ENCODE data around the gene ZBED2.

Gene ZBED2

DNA sequence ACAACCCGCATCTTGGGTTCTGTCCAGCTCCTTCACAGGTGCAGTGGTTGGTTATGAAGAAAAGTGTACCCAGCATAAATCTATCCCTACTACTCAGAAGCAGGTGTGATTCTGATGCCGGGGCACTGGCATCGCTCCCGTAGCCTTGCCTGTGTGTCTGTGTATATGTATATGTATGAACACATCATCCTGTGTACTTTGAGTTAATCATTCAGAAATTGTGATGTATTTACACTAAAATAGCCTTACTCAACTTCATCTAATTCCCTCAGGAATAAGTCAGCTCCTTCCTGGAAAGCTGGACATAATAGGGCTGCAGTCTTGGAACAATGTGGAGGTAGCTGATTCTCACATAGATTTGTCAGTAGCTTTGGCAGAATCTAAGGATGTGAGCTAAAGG, 6.7 kb upstream of the ZBED2 start:
- DNase-seq: no peak

DNA sequence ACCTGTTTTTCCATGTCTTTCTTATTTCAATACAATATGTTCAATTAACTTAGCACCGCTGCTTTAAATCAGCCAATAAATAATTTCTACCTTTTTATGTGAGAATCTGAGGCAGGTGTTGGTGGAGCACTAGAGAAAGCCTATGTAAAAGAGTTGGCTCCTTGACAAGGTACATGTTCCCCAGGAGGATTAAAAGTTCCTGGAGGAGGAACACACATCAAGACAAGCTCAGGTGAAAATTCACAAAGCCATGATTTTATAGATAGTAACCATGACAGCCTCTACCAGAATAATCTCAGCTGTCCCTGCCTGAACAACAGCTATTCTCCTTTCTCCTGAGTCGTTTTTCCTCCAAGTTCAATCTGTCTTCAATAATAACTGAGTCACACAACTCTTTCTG, 3.4 kb upstream of the ZBED2 start:
- no peak for DNase-seq

DNA sequence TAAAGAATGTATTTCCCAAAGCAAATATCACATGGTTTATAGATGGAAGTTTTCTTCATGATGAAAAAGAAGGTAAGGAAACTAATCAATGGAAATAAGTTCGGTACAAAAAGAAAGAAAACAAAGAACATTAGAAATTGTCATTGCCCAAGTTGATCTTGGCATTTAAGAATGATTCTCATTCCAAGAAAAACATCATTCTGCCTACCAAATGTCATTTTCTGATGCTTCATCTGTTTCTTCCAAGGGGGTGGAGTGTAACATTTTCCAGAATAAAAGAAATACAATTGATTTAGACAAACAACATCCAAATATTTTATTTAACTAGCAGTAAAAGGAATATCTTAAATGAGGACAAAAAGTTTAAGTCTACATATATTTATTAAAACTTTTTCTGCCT, 3.0 kb upstream of the ZBED2 start:
- DNase-seq: no peak

DNA sequence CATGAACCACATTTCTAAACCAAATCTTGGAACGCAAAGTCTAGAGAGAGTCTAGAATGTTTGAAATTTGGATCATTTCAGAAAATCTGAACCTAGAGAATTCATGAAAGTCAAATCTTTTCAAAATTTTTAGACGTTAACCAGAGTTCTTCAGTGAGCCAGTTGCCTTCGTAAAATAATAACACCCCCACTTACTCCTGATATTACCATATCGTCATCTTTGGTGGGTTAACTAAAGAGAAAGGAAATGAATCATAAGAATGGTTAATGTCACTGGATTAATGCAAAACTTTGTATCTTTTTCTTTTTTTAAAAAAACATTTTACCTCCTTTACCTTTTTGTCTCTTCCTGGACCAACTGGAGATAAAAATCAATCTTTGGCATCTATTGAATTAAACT, 1.2 kb upstream of the ZBED2 start:
- DNase-seq: no peak

DNA sequence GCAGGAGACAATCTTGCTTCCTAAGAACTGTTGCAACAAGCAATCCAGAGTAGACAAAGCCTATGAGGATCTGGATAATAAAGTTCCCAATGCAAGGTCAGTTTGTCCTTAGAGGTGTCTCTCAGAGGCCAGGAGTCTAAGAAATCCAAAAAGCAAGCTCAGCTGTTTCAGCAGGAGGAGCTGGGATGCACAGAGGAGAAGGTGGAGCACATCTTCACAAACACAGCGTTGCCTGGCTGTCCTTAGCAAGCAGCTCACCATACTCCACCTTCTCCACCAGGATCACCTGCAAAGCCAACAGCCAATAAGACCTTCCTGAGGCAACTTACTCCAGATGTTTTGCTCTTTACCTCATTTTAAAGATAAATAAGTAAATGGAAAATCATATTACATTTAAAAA, 365 bp downstream of the ZBED2 start:
- DNase-seq: no peak

DNA sequence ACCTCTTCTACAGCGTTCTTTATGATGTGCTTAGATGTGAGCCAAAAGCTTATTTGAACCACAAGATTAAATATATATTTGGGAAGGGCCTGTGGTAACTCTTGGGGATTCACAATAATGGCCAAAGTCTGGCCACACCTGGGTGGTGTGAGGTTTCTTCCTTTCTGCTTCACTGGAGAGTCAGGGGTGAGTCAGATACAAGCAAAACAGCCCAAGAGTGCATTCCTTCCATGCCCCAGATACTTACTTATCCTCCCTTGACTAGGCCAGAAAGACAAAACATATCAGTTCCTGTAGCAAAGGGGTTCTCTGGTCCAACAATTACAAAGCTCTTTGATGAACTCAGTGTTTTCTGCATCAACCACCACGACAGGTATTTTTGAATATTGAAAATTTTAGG, 941 bp downstream of the ZBED2 start:
- no peak for DNase-seq

DNA sequence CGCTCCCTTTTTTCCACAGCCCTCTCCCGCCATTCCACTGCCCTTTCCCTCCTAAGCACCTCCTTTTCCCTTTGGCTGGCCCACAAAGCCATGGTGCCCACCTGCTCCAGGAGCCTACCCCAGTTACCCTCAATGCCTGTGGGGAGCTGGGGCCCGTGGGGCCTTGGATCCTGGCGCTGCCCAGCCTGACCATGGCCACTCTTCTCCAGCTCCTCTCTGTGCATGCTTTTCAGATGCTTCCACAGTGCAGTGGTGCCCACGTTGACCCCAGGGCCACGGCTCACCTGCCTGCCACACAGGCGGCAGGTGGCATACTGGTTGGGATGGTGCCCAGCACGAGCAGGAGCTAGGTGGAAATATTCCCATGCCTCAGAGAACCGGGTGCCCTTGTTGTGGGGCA, 1.5 kb downstream of the ZBED2 start:
- DNase-seq: no peak

DNA sequence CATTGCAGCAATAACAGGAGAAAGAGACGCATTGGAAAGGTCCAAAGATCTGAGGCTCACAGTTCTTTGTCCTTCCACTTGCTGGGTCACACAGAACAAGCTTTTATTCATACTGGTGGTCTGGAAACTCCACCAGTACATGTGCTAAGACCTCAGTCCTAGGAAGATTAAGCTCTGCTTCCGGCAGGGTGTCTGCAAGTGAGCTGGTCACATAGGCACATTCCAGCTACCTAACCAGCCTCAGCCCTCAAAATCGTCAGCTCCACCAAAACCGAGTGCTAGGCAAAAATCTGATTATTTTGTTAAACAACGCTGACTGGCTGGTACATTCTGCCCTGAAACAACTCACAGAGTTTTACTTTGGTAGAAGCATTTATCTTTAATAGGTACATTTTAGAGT, 2.2 kb downstream of the ZBED2 start:
- DNase-seq: no peak

DNA sequence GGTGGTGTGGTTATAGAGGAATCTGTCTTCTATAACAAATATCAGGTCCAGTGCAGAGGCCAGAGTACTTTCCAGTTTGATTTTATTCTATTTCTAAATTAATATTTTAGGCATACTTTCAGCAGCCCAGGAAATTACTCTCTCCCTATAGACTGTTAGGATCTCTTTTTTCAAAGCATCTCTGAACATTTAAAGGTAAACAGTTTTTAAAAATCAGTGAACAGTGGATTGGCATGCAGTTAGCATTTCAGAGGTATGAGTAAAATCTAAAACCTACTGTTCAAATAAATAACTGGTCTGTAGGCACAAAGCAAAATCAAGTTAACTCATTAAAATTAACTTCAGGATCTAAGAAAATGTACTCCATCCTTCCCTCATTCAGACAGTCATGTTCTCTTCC, 3.0 kb downstream of the ZBED2 start:
- DNase-seq: no peak

DNA sequence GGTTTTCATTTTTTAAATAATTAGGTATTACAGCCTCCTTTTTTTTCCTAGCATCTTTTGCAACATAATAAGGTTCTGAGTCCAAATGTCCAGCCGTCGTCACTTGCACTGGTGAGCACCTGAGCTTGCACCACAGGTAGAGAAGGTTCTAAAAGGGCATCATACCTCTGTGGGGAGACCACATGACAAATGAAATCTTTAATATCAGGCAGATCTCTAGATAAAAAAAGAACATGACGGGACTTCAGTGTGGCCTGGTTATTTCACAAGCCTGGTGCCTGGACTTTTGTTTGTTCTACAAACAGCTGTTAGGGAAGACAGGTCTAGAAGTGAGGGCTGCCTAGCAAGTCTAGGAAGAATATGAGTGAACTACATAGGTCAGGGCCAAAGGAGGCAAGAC, 3.6 kb downstream of the ZBED2 start:
- DNase-seq: no peak

DNA sequence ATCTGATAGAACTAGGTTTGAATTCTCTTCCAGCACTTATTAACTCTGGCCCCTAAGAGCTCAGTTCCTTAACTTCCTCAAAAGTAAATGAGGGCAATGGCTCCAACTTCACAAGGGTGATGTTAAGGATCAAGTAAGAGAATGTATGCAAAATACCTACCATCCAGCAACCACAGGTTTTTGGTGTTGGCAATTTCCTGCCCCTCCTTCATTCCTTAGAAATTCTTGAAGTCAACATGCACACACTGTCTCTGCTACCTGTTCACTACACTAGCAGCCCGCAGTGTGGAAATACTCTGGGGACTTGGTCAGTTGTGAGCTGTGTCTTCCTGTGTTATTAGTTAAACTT, 5.0 kb downstream of the ZBED2 start:
- no peak for DNase-seq

DNA sequence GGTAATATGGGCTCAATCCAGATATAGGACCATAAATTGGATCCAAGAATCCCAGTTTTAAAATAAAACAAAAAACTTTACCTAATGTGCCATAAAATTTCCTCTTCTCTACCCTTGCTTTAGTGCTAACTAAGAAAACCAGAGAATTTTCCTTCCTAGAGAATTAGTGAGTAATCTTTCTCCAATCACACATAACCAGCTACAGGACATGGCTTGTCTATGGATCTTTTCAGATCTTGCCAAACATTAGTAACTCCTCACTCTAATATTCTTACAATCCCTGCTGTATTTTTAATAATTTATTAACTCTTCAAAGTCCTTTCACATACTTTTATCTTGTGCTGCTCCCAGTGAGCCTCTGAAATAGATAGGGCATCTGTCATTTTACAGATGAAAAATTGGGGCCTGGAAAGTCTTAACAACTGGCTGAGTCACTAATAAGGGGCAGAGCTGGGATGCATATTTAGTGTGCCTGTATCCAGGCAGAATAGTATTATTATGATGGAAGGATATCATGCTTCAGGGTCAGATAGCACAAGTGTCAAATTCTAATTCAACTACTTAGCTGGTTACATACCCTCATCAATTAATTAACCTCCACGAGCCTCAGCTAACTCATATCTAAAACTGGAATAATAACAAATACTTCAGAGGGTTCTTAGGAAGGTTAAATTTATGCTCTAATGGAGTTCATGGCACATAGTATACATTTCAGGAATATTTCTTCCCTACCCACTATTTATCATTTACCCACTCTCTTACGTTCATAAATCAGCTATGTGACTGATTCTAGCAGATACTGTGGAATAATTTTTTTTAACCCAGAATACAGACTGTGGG, 5.6 kb downstream of the ZBED2 start:
- no peak for DNase-seq

DNA sequence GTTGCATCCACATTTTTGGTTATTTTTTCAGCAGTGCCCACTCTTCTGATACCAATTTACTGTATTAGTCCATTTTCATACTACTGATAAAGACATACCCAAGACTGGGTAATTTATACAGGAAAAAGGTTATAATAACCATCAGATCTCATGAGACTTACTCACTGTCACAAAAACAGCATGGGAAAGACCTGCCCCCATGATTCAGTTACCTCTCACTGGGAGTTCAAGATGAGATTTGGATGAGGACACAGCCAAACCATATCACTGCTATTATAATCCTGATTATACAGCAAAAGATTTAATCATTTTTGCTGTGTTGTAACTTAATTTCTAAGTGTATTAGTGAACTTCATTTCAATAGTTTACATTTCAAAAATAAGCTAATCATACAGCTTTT, 6.6 kb downstream of the ZBED2 start:
- no peak for DNase-seq

DNA sequence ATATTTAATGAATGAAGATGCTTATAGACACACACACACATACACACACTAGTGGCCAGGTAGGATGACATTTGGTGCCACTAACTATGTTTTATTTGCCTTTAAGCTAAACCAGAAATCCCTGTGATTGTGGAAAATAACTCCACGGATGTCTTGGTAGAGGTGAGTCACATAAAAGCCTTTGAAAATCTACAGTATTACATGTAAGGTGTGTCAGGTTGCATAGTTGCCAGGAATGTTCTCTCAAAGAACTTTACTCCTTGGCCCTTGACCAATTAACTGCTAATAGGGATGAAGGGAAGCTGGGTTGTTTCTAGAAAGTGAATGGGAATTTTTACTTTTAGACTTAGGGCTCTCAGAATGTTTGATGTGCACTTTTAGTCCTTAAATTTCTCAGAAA, 9.9 kb downstream of the ZBED2 start:
- DNase-seq: no peak

DNA sequence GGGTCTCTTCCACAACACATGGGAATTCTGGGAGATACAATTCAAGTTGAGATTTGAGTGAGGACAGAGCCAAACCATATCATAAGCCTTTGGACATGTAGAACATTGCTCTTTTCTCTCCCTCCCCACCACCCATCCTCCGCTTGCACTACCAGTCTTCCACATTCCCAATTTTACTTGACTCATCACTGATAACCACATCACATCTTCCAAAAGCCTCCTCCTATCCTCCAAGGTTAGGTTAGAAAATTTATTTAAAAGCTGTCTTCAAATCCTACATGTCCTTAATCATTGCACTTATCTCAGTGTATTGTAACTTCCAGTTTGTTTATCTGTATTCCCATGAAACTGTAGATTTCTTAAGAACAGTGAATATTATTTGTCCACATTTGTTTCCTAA, 10.4 kb downstream of the ZBED2 start:
- no peak for DNase-seq

DNA sequence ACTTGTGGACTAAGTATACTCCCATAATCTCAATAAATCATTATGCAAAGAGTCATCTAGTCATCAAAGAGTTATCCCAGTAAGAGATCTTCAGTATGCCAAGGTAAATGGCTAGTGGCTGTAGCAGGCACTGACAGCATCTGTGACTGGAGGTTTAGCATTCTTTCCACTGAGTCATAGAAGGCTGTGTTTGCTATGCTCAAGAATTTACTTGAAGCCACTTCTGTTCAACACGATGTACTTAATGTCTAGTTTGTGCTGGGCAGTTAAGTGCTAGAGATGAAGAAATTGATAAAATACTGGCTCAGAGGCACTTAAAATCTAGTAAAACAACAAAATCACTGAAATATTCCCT, 13.0 kb downstream of the ZBED2 start:
- no peak for DNase-seq

DNA sequence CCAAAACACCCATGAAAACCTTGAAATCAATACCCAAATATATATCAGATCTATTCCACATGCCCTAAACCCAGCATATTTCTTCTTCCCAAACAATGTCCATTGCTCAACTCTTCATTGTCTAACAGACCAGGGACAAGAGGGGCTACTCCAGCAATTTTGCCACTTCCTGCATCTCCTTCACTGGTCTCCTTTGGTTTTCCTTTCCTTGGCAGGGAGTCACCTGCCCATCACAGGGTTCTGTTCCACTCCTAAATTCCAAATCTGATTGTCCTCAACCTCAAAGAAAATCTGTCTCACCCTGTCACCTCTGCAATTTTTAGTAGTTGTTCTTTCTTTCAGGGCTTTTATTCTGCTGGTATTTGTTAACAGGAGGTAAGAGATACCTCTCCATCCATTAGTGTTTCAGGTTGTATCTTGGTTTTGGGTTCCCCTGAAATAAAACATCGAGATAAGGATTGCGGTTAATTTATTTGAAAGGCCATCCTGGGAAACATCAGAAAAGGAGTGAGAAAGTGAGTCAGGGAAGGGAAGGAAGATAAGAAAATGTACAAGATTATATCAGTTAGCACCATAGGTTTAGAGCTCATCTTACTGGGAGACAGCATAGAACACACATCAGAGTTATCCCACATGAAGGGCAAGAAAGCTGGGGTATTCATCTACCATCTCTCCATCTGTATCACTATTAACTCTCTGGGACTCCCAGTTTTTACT, 13.6 kb downstream of the ZBED2 start:
- DNase-seq: no peak

DNA sequence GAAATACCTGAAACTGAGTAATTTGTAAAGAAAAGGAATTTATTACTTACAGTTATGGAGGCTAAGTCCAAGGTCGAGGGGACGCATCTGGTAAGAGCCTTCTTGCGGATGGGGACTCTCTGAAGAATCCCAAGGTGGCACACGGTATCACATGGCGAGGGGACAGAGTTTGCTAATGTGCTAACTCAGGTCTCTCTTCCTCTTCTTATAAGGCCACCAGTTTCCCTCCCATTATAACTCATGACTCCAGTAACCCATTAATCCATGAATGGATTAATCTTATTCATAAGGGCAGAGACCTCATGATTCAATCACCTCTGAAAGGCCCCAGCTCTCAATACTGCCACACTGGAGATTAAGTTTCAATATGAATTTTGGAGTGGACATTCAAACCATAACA, 15.7 kb downstream of the ZBED2 start:
- DNase-seq: no peak

DNA sequence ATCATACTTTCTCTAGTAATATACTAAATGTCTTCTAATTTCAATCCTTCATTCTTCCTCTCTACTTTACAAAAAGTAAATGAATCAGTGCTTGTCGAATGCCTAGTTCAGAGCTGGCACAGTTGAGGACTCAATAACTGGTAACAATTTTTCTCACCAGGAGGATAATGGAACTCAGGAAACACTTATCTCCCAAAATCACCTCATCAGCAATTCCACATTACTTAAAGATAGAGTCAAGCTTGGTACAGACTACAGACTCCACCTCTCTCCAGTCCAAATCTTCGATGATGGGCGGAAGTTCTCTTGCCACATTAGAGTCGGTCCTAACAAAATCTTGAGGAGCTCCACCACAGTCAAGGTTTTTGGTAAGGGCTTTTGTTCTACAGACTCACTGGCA, 16.3 kb downstream of the ZBED2 start:
- no peak for DNase-seq

DNA sequence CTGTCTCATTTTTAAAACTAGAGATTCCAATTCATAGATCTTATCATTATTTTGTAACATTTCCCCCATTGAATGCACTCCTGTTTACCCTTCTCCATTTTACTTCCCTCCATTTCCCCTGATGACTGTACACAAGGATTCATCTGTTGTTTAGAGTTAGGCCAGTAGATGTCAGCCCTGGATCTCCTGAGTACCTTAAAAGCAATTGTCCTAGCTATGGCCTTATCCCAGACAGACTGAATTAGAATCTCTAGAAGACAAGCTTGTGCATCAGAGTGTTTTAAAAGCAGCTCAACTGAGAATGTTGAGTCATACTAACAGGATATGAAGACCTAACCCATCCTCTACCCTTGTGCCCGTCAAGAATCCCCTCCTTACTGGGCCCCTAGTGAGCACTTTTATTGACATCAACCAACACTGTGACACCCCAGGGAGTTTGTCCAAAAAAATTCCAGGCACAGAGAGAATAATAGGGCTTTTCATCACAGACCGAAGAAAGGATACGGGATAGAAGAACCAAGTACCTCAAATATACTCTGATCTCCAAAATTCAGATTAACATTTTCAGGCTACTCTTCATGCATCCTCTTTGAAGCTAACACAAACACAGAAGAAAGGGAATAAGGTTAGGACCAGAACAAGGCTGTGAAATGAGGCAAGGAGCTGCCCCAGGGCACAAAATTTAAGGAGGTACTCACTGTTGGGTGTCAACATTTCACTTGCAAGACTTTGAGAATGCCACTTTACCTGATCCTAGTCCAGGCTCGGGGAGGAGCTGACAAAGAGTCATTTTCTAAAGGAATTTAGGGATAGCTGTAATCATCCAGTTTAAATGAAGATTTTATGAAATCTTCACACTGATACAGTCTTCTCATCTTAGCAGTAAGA, 17.1 kb downstream of the ZBED2 start:
- peak in 1 of 2 donors; percentile 50 for DNase-seq

DNA sequence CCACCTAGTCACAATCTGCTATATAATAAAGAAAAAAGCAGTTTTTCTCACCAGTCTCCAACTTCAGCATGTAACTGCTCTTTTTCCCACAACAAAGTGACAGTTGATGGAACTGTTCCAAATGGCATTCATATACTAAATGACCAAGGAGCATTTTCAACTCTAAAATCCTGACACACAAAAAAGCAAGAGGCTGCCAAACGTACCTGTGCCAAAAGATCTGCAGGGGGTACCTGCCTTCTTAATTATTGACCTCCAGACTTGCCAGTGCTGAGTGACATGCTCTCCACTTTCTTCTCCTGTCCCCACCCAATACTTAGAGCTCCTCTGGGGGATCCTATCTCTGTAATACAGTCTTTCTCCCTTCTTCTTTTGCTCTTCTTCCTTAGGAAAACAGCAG, 18.0 kb downstream of the ZBED2 start:
- no peak for DNase-seq

DNA sequence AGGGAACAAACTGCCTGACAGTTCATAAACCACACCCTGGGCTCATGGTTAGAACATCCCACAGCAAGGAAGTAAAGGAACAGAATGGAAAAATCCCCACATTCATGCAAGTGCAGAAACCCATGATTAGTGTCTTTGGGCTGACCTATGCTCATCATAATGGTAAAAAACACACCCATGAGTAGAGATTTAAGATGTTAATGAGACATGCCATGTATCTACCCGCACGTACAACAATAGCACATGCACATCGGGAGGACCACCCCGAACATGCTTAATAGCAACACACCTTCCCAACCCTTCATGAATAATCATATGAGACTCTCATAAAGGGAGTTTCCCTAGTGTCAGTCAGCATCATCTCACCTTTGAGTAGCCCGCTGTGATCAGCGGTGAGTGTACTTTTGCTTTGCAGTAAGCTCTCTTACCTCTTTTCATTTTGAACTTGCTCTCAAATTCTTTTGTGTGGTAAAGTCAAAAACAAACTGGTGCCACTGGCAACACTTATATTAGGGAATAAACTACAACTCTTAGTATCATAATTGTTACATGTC, 23.2 kb downstream of the ZBED2 start:
- DNase-seq: peak in 1 of 2 donors; percentile 41

DNA sequence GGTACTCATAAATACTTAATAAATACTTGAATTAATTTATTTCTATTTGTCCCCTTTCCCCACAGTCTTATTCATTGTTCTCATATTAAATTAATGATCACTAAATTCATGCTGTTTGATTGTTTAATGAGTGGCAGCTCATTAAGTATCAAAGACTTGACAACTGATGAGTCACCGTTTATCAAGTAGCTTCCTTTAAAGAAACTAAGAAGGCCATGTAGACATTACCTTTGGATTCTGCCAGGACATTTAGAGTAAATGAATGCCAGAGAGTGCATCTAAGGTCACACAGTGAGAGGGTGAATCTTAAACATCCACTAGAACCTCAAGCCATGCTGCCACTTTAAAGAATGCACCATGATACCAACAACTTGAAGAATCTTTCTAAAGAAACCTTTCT, 23.9 kb downstream of the ZBED2 start:
- DNase-seq: no peak

All from CD4-positive, alpha-beta T cell treated with Interleukin-4 for 1 hour (primary cell).